Vagina (tissue), 2 donors: ENCODE data around the gene RALGDS.

Experiments
- POLR2AphosphoS5 ChIP-seq, 2 donors: sonication (generic); formaldehyde crosslinking; IDR thresholded peaks; one replicate each; pipeline ENCODE4 v1.9.0; 2017; ENCODE audit warnings: antibody characterized with exemption in 2 of 2, mild to moderate bottlenecking in 2 of 2, low read depth in 1 of 2; ENCODE audit not compliant: insufficient read depth in 1 of 2
- TF ChIP-seq, protein P1 (sequence below), 3 experiments: fragments of 450-650 bp in 2 of 3; fragments of 200-600 bp in 1 of 3; sonication (generic) in 1 of 3; IDR thresholded peaks; one replicate each; pipeline ENCODE4 v1.5.1; 2017 to 2019; ENCODE audit warnings: antibody characterized with exemption in 3 of 3, mild to moderate bottlenecking in 2 of 3, moderate library complexity in 2 of 3

DNA sequence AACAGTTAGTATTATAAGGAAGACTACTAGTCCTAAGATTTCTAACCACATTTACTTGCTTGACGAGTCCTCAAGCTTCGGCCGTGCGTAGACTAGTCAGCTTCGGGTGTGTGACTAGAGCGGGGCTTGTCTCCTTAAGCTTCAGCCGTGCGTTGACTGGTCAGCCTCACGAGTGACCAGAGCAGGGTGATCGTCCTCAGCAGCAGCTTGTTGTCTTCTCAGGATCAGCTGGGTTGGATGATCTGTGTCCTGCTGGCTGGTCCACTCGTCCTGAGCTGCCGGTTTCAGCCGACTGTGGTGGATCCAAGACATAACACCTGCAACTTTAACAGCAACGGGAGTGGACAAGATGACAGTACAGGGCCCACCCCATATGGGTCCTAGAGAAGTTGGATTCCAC lies 42.6 kb downstream of the RALGDS start:
- TF ChIP-seq, protein P1, sequence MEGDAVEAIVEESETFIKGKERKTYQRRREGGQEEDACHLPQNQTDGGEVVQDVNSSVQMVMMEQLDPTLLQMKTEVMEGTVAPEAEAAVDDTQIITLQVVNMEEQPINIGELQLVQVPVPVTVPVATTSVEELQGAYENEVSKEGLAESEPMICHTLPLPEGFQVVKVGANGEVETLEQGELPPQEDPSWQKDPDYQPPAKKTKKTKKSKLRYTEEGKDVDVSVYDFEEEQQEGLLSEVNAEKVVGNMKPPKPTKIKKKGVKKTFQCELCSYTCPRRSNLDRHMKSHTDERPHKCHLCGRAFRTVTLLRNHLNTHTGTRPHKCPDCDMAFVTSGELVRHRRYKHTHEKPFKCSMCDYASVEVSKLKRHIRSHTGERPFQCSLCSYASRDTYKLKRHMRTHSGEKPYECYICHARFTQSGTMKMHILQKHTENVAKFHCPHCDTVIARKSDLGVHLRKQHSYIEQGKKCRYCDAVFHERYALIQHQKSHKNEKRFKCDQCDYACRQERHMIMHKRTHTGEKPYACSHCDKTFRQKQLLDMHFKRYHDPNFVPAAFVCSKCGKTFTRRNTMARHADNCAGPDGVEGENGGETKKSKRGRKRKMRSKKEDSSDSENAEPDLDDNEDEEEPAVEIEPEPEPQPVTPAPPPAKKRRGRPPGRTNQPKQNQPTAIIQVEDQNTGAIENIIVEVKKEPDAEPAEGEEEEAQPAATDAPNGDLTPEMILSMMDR (IDR thresholded peaks at IDR 0.05): no peak
- TF ChIP-seq POLR2AphosphoS5 (IDR thresholded peaks at IDR 0.05; ENCODE audit: insufficient read depth in 1 of 2, low read depth in 1 of 2): no peak
